GM19438 (cell line): Measurements from ENCODE around the gene GRID2.

Experiments
- ATAC-seq: cut with Tn5 transposase; IDR thresholded peaks from one replicate; pipeline ENCODE4 v1.9.1; 2021; ENCODE audit warnings: low read depth; ENCODE audit not compliant: unreplicated experiment

GRID2 gene

DNA sequence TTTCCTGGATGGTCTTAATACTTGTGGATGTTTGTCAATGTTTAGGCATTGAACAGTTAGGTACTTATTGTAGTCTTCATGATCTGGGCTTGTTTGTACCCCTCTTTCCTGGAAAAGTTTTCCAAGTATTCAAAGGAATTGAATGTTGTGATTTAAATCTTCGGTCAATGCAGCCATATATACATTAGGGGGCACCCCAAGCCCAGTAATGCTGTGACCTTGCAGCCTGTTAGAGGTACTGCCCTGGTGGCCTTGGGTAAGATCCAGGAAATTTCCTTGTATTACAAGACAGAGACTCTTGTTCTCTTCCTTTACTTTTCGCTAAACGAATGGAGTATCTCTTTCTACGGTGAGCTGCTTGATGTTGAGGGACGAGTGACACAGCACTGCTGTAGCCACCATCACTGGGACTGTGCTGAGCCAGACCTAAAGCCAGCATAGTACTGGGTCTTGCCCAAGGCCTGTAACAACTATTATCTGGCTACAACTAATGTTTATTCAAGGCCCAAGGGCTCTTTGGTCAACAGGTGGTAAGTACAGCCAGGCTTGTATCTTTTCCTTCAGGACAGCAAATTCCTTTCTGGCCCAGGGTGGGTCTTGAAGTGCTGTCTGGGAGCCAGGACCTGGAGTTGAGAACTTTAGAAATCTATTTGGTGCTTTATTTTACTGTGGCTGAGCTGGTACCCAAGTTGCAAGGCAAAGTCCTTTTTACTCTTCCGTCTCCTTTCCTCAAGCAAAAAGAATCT, 1406.5 kb downstream of the GRID2 start:
- ATAC-seq = no peak

DNA sequence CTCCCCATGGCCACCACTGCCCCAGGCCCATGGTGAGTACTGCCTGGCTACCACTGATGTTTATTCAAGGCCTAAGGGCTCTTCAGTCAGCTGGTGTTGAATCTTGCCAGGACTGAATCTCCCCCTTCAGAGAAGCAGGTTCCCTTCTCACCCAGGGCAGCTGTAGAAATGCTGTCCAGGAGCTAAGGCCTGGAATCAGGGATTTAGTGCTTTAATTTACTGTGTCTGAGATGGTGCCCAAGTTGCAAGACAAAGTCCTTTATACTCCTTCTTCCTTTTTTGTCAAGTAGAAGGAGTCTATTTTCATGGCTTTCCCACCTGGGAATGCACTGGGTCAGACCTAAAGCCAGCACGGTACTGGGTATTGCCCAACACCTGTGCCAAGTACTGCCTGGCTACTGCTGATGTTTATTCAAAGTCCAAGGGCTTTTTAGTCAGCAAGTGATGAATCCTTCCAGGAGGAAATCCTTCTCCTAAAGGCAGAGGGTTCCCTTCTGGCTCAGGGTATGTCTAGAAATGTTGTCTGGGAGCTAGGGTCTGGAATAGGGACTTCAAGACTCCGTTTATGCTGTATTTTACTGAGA, 1407.2 kb downstream of the GRID2 start:
- ATAC-seq = no peak

DNA sequence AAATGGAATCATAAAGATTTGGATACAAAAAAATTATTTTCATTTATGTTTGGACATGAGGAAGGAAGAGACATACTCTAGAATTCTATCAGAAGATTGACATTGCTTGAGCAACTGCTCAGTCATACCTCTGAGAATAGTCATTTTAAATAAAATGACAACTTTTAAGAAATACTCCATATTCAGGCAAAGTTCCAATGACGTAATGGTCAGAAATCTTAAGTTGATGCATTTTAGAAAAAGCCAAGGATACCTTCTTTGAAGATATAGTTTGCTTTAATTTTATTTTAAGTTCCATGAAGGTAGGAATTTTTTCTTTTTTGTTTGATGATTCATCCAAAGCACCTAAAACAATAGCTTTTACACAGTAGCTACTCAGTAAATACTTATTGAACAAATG, 1414.5 kb downstream of the GRID2 start:
- ATAC-seq = no peak

DNA sequence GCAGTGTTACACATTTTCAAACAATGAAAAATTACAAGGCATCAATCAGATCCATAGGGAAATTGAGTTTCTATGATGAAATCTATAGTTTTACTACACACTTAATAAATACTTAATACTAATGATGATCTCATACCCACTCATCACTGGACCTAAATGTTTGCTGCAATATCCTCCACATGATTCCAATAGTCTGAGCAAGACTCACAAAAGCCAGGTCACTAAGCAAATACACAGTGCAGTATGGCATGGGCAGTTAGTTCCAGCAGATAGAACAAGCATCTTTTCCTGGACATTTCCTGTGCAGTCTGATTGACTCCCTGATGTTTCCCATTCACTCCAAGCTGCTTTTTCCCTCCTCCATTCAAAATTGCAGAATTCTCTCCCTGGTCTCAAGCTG, 1415.8 kb downstream of the GRID2 start:
- ATAC-seq = no peak

DNA sequence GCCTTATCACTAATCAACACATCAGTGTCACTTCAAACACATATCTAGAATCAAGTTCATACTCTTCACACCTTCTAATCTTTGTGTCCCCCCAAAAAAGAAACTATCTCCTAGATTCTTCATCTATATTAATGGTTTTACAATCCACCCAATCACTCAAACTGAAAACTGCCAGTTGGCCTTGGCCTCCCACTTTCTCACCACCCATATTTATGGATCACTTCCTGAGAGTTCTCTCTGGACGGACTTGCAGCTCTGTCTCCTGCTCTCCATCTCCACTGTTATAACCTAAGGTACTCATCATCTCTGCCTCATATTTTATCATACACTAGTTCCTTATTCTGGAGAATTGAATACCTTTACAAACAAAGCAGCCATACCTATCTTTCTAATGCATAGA, 1418.7 kb downstream of the GRID2 start:
- ATAC-seq = no peak

DNA sequence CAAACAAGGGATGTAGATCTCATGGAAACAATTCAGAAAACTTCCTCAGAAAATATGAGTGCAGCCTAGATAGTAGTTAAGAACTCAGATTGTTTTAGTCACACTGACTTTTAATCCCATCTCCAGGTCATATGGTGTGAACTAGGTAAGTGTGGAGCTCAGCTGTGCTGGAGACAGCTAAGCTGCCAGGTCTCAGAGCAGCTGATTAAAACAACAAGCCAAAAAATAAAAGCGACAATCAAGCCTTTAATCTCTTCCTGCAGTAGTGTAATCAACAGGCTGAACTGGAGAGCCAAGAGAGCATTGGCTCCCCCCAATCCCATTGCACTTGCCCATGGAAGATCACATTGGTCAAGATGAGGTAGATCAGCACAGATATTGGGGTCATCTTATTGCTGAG, 1426.5 kb downstream of the GRID2 start:
- ATAC-seq = no peak

DNA sequence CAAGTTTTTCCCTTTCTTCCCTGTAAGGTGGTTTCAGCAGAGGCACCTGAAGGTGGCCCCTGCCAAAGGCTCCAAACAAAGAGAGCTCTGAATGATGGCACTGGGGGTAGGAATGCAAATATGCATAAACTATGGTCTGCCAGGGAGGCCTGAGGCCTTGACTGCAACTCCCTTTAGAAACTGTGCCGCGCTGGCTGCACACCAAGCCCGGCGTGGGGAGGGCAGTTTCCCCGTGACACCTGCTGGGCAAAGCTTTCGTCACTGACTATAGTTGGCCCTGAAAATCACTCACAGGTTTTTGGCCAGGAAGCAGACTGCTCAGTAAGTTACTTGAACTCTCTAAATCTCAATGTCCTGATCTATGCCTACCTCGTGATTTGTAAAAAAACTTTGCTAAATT, 1427.0 kb downstream of the GRID2 start:
- no peak for ATAC-seq

DNA sequence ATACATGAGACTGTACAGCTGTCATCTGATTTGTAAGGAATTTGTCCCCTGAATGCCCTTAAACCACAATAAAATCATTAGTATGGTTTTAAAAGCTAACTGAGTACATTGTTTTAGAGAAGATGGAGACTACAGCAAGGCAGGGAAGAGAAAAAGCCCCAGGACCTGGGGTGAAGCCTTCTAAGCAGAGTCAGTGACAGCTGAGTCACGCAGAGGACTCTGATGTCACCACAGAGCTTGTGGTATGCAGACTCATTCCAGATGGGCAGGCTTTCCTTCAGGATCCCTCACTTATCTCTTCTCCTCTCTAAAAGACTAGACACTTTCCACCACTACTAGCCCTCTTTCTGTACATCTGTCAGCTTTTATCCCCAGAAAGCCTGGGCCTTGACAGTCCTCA, 1427.7 kb downstream of the GRID2 start:
- no peak for ATAC-seq

DNA sequence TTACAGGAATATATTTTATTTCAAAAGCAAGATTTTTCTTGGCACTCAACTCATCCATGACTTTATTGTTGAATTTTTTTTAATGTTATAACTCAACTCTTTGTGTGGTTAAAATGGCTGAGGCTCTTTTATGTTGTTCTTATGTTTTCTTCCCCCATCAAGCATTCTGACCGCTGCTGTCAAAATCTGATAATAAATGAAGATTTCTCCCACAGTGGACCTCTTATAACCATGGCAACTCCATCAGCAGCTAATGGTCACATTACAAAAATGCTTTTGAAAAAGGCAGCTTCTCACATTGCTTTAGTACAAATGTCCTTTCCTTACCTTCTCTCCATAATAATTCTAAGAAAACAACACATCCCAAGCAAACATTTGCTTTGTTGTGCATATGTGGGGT, 1428.7 kb downstream of the GRID2 start:
- no peak for ATAC-seq

DNA sequence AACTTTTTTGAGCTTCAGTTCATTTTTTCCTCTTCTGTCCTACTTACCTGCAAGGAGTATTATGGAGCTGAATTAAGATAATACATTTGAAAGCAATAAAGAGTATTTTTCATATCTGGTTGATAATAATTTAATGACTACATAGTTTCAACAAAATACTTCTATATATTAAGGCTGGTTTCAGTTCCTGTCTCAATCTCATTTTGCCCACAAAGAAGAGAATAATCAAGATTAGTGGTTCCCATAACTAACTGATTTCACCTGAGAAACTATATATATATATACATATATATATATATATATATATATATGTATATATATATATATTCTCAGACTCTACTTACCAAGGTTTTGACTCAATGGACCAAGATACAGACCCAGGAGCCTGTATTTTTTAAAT, 1437.1 kb downstream of the GRID2 start:
- ATAC-seq = no peak

DNA sequence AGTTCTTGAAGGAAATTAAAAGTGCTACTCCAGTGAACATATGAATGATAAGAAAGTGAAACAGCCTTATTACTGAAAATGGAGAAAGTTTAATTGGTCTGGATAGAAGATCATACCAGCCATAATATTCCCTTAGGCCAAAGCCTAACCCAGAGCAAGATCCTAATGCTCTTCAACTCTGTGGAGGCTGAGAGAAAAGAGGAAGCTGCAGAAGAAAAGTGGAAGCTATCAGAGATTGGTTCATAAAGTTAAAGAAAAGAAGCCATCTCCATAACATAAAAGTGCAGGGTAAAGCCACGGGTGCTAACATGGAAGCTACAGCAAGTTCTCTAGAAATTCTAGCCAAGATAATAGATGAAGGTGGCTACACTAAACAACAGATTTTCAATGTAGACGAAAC, 1439.3 kb downstream of the GRID2 start:
- ATAC-seq = no peak

DNA sequence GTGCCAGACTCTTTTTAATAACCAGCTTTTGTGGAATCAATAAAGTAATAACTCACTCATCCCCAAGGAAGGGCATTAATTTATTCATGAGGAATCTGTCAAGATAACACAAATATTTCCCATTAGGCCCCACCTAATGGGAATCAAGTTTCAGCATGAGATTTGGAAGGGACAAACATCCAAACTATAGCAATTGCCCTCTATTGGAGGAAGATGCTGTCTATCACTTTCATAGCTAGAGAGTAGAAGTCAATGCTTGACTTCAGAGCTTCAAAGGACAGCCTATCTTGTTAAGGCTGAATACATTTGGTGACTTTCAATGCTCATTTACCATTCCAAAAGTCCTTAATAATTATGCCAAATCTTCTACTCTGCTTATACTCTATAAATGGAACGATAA, 1439.9 kb downstream of the GRID2 start:
- ATAC-seq = no peak

DNA sequence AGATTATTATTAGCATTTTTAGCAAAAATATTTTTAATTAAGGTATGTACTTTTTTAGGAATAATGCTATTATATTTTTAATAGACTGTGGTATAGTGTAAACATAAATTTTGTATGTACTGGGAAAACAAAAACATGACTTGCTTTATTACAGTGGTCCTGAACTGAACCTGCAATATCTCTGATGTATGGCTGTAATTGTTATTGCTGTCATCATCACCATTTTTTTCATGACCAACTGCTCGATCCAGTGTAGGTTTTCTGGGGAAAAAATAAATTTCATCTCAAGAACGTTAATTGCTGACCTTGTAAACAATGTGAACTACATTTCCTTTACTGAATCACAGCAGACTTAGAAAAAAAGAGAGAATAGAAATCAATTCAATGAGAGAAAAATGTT, 1441.2 kb downstream of the GRID2 start:
- no peak for ATAC-seq

DNA sequence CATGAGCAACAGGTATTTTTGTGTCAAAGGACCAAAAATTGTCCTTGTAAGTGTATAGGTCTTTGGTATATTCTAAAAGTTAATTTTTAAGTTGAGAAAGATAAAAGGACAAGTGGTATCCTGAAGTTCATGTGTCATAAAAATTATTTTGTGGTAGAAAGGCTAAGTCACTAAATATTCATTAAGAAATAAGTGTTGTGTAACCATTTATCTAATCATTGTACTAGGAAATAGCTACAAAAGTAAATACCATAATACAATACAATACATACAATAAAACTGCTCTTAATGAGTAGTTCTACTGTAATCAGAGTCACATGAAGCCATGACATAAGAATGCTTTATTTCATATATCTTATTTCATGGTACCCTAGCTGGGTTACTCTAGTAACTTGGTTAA, 1442.3 kb downstream of the GRID2 start:
- no peak for ATAC-seq

DNA sequence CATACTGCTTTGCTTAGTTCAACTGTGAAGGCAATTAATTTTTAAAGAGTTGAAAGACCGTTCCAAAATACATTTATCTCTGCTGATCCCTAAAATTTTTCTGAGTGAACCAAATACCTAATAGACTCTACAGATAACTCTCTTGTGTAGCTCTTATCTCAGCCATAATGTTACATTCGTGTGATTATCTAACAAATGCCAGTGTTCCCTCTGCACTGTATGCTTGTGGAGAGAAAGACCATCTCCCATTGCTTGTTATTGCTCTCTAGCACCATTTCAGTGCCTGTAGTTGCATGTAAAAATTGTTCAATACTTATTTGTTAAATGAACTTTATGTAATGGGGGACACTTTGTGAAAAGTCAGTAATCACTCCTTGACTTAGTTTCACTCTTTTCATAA, 1443.5 kb downstream of the GRID2 start:
- no peak for ATAC-seq

DNA sequence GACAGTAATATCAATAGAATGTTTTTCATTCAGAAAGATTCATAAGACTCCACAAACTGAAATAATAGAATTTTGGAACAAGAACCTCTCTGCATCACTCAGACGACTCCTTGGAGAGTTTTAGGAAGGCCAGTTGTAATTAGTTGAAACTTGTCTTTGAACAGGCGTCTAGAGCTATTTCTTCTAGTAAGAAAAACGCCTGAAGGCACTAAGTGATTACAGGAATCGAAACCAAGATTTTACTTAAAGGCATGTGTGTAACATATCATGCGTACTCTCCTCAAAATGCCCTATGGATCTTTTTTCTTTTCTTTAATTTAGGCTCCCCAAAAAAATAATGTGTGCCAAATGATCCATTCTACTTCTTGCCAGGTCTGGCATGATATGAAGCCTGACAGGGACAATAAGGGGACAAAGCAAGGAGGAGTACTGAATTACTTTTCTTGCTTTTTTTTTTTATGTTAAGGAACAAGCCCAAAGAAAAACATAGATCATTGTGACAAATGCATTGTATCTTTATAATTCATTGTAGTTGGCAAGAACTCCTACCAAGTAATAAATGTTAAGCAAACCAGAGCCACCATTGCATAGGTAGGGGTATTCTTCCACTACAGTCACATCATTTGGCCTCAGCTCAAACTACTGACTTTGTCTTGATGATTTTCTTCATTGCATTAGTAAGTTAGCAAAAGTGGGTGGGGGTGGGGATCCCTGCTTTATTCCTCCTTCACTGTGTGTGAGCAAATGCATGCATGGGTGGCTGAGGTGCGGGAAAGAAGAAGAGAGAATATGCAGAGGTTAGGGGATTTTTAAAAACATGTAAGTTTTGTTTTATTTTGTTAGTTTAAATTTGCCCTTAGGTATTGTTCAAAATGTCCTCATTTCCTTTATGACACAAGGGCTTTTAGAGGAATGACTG, 1444.9 kb downstream of the GRID2 start:
- peak; percentile 17 for ATAC-seq

DNA sequence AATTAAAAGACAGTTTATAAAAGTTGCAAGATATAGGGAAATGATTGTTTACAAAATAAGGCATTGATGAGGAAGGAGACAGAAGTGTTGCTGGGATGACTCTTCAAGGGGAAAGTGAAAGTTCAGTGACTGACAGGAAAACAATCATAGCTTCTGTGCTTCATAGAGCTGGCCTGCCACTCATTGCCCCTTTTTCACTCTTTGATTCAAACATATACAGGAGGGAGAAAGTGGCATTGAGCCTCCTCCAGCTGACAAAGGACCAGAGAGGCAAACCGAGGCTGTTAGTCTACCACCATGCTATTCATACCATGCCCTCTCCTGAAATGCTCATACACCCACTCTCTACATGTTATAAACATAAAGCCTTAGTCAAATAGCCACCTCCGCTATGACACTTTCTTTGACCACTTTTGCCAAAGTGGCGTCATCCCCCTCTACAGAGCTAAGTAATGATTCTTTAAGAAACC, 1445.6 kb downstream of the GRID2 start:
- ATAC-seq = peak; percentile 61

DNA sequence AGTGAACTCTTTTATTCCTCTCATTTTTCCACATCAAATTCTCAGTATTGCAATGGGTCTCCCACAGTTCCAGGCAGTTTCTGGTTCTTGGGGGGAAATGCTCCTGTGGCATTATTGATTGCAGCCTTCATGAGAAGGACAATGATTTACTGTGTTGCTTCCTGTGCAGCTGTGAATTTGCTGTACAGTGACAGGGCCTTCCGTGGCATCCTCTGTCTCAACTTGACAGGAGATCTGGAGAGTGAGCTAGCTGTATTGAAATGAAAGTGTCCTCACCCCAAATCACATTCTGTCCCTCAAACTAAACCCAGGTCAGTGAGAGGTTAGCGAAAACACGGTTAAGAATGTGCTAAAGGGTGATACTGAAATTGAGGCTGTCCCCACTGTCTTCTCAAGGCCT, 1447.6 kb downstream of the GRID2 start:
- peak; percentile 73 for ATAC-seq

DNA sequence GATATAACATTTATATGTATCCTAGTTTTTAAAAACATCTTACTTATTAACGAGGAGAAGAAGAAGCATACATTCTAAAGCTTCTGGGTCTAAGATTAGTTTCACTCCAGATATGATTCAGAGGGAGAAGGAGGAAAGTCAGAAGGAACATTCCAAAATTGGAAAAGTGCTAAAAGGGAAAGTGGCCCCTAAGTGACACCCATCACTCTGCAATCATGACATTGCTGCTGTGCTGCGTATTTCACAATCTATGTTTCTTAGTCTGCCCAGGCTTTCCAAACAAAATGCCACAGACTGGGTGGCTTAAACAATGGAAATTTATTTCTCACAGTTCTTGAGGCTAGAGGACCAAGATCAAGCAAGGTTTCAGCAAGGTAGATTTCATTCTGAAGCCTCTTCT, 1452.3 kb downstream of the GRID2 start:
- no peak for ATAC-seq

DNA sequence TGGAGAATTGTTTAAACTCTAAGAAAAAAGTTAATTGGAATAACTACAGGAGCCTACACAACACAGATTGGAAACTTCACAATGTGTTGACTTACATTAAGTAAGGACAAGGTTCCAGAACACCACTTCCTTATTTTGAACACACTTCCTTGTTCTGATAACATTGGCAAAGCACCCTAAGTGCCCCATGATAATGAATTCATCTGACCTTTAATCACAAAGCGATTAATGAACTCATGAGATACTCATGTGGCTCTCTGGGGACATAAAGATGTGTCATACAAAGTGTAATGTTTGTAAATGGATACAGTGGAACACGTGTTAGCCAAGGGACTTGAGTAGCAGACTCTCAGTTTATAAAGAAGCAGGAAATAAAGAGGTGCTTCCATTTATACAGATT, 1455.7 kb downstream of the GRID2 start:
- ATAC-seq = no peak

DNA sequence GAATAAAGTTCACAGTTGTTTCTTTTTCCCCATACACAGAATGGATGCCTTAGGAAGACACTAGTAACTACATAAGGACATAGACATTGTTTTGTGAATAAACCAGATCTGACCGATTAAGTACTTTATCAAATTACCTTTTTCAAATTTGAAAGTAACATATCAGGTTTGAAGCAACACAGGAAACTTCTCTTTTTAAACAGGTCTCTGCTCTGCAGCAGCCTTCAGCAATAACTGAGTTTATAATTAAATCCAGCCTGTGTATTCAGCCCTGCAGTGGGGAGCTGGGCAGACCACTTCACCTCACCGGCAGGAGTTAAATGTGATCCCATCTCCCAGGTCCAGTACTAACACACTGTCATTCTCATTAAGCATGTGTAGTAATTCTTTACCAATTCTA, 1456.5 kb downstream of the GRID2 start:
- ATAC-seq = no peak
